GM18498 (cell line): Measurements from ENCODE around the gene SATB2.

Source experiments
- ATAC-seq: cut with Tn5 transposase; IDR thresholded peaks from one replicate; pipeline ENCODE4 v1.9.1; 2021; ENCODE audit warnings: mild to moderate bottlenecking, moderate library complexity; ENCODE audit not compliant: unreplicated experiment

The SATB2 gene

GRCh38 chr2:199273042-199273511, 184.7 kb downstream of the SATB2 start:
- no peak for ATAC-seq

- no peak for ATAC-seq
Measured at GRCh38 chr2:199261936-199262335, 195.8 kb downstream of the SATB2 start.

GRCh38 chr2:199261239-199261638, 196.5 kb downstream of the SATB2 start:
- ATAC-seq = no peak

- no peak for ATAC-seq
Measured at GRCh38 chr2:199259671-199260070, 198.1 kb downstream of the SATB2 start.

- ATAC-seq = no peak
Measured at GRCh38 chr2:199258291-199258690, 199.4 kb downstream of the SATB2 start.

GRCh38 chr2:199257261-199258224, 200.2 kb downstream of the SATB2 start:
- no peak for ATAC-seq

GRCh38 chr2:199230091-199230490, 227.6 kb downstream of the SATB2 start:
- ATAC-seq = no peak

GRCh38 chr2:199228887-199229819, 228.6 kb downstream of the SATB2 start:
- ATAC-seq = peak; percentile 86

- ATAC-seq = no peak
Measured at GRCh38 chr2:199223791-199224190, 233.9 kb downstream of the SATB2 start.

GRCh38 chr2:199220920-199221319, 236.8 kb downstream of the SATB2 start:
- no peak for ATAC-seq

GRCh38 chr2:199219551-199219950, 238.2 kb downstream of the SATB2 start:
- ATAC-seq = no peak
